ENCODE measurements around the gene FSIP1.
A peak's percentile ranks its signal among the peaks of the same experiment; 100 is the strongest.

DNA sequence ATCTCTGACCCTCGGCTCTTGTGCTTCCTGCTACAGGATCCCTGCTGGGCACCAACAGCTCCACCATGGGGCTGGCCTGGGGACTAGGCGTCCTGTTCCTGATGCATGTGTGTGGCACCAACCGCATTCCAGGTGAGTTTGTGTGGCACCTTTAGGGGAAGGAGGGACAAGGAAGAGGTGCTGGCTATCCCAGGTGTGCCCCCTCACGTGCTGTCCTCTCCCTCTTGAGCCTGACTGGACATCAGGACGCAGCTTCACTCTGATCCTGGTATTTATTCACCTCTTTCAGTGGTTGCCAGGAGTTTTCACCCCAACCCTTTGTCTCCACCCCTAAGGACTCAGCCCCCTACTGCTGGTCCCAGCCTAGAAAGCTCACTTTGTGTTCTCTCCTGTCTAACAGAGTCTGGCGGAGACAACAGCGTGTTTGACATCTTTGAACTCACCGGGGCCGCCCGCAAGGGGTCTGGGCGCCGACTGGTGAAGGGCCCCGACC is 200.8 kb downstream of the FSIP1 start:
- TF ChIP-seq, protein P1, sequence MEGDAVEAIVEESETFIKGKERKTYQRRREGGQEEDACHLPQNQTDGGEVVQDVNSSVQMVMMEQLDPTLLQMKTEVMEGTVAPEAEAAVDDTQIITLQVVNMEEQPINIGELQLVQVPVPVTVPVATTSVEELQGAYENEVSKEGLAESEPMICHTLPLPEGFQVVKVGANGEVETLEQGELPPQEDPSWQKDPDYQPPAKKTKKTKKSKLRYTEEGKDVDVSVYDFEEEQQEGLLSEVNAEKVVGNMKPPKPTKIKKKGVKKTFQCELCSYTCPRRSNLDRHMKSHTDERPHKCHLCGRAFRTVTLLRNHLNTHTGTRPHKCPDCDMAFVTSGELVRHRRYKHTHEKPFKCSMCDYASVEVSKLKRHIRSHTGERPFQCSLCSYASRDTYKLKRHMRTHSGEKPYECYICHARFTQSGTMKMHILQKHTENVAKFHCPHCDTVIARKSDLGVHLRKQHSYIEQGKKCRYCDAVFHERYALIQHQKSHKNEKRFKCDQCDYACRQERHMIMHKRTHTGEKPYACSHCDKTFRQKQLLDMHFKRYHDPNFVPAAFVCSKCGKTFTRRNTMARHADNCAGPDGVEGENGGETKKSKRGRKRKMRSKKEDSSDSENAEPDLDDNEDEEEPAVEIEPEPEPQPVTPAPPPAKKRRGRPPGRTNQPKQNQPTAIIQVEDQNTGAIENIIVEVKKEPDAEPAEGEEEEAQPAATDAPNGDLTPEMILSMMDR (IDR thresholded peaks at IDR 0.05), result peak in 9 of 12 donors; percentile 16 to 54 (median 34)
- TF ChIP-seq POLR2A (IDR thresholded peaks at IDR 0.05), result no peak
